ENCODE data around the gene CHID1. TPM values are rescaled to one million over a fixed set of nuclear protein-coding genes. Genes with fewer than 3 reads are reported as not detected.

Gene CHID1
- total RNA-seq, 2 donors from 2014 or later: 46.9 to 78.7 TPM

- Histone ChIP-seq H3K27ac (peak overlapping the region; percentile 92 to 95), H3K9me3 (no peaks in the 10 kb centered on the region), H3K4me3 (peak overlapping the region; percentile 55 to 81), H3K36me3 (peaks cover 31% of the 10 kb centered on the region), H3K27me3 (no peaks in the 10 kb centered on the region), H3K4me1 (peaks cover 0 to 87% of the 10 kb centered on the region in 2 donors)
- DNase-seq (ENCODE audit: low spot score): no peak
- TF ChIP-seq, protein P1, sequence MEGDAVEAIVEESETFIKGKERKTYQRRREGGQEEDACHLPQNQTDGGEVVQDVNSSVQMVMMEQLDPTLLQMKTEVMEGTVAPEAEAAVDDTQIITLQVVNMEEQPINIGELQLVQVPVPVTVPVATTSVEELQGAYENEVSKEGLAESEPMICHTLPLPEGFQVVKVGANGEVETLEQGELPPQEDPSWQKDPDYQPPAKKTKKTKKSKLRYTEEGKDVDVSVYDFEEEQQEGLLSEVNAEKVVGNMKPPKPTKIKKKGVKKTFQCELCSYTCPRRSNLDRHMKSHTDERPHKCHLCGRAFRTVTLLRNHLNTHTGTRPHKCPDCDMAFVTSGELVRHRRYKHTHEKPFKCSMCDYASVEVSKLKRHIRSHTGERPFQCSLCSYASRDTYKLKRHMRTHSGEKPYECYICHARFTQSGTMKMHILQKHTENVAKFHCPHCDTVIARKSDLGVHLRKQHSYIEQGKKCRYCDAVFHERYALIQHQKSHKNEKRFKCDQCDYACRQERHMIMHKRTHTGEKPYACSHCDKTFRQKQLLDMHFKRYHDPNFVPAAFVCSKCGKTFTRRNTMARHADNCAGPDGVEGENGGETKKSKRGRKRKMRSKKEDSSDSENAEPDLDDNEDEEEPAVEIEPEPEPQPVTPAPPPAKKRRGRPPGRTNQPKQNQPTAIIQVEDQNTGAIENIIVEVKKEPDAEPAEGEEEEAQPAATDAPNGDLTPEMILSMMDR (IDR thresholded peaks at IDR 0.05): no peak
Observed at GRCh38 chr11:833849-834311, 76.7 kb downstream of the CHID1 start.

DNA sequence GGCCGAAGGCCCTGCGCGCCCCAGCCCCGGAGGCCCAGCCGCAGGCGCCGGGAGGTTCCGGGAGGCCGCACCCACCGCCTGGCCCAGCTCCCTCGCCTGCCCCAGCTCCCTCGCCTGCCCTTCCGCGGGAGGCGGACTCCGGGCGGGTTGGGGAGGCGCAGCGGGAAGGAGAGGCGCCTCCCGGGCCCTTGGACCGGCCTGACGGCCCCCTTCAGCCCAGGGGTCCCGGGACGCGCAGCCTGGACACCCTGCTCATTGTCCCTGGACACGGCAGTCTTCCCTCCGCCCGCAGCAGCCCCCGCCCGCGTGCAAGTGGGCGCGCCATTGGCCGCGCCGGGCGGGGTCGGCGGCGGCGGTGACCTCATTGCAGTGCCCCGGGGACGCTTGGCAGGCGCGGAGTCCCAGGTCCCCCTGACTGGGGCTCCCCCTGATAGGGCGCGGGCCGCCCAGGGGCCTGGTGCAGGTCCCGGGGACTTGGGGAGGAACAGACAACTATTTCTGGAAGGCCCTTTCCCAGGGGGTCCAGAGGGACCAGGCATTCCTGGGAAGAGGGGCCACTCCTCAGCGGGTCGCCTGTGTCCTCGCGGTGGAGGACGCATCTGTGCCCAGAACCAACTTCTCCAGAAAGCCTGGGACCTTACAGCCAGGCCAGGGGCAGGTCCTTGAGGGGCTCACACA lies 77.4 kb downstream of the CHID1 start:
- H3K9me3 ChIP-seq: no peaks in the 10 kb centered on the region
- peaks cover 0 to 87% of the 10 kb centered on the region in 2 donors for H3K4me1 ChIP-seq
- H3K27me3 ChIP-seq: no peaks in the 10 kb centered on the region
- H3K4me3 ChIP-seq: peak overlapping the region; percentile 55 to 81
- peak overlapping the region; percentile 92 to 95 for H3K27ac ChIP-seq
- peak; percentile 81 for DNase-seq (ENCODE audit: low spot score)
- peaks cover 25% of the 10 kb centered on the region for H3K36me3 ChIP-seq
- TF ChIP-seq, protein P1 (IDR thresholded peaks at IDR 0.05): no peak

DNA sequence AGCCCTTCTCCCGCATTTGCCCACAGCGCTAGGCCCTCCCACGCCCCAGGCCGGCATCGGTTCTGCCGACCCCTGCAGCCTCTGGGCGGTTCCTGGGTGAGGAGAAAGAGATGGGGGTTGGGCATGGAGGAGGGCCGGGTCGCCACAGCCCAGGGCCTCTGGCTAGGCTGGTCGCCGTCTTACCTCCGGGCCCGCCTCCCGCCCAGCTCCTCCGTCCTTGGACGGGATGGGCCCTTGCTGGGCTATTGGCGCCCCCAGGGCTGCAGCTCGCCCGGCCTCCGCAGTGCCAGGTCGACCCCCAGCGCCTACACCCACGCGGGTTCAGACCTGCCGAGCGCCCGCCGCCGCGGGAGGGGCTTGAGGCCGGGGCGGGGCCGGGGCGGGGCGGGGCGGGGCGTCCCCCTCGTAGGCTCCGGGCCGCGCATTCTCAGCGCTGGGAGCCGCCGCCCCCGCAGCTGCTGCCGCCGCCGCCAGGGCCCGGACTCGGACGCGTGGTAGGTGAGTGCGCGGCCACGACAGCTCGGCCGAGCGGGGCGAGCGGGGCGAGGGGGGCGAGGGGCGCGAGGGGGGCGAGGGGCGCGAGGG lies 78.0 kb downstream of the CHID1 start, which contains the start of gene CD151:
CD151 (plus strand) TSS at position 424 of the 585 bp plus-strand sequence. CDS start 3,118 bp downstream, outside the sequence.
- peaks cover 0 to 91% of the 10 kb centered on the region in 2 donors for H3K4me1 ChIP-seq

DNA sequence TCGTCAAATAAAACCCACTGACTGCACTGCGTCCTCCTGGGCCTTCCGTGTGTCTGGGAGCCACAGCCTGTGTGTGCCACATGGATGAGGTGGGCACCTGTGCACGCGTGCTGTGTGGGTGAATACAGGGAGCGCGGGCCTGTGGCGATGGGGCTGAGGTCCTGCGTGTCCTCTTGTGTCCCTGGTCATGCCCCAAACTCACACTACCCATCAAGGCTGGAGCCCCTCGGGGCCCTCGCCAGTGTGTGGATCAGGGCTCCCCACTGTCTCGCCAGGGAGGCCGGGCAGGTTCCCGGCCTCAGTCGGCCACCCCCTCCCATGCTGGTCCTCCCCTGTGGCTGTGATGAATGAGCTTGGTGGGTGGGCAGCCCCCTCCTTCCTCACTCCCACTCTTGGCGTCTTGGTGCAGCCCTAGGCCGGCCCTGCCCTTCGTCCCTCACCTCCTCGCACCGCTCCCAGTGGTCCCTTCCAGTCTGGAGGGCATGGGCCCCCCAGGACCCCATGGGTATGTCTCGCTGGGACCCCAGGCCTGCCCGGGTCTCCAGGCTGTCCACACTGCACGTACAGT lies 78.6 kb downstream of the CHID1 start:
- Histone ChIP-seq H3K9me3 (no peaks in the 10 kb centered on the region), H3K4me1 (peaks cover 0 to 91% of the 10 kb centered on the region in 2 donors), H3K27me3 (no peaks in the 10 kb centered on the region), H3K27ac (peak overlapping the region; percentile 92 to 95), H3K4me3 (peak overlapping the region in 1 of 2 donors; percentile 81), H3K36me3 (peaks cover 13% of the 10 kb centered on the region)
- DNase-seq (ENCODE audit: low spot score): no peak
- TF ChIP-seq, protein P1 (IDR thresholded peaks at IDR 0.05): no peak

More for the DNA sequence above, 78.0 kb downstream of the CHID1 start, which contains the start of gene CD151:
- Histone ChIP-seq H3K27ac (peak within 1 kb of the TSS; percentile 92 to 95), H3K36me3 (peaks cover 19% of the 10 kb centered on the region), H3K4me3 (peak within 1 kb of the TSS; percentile 55 to 81), H3K27me3 (no peaks in the 10 kb centered on the region), H3K9me3 (no peaks in the 10 kb centered on the region)
- TF ChIP-seq, protein P1 (IDR thresholded peaks at IDR 0.05): no peak
- DNase-seq (ENCODE audit: low spot score): no peak

GRCh38 chr11:831118-831864 lies 79.3 kb downstream of the CHID1 start:
- TF ChIP-seq, protein P1 (IDR thresholded peaks at IDR 0.05): no peak
- Histone ChIP-seq H3K27me3 (no peaks in the 10 kb centered on the region), H3K4me3 (peak overlapping the region in 1 of 2 donors; percentile 53), H3K4me1 (peaks cover 0 to 91% of the 10 kb centered on the region in 2 donors), H3K27ac (no peak overlapping the region), H3K9me3 (no peaks in the 10 kb centered on the region), H3K36me3 (peaks cover 6% of the 10 kb centered on the region)
- no peak for DNase-seq (ENCODE audit: low spot score)
